T-helper 1 cell treated with Interleukin-12 subunit alpha and Interleukin-12 subunit beta and Interleukin-4 antibody, amounts not matched to agents 30 μg/mL and 1 μg/mL, for 36 hours (primary cell): Measurements from ENCODE around the gene ZFP91.

Experiments used
- H3K27ac Mint-ChIP-seq: one replicate; pipeline ENCODE4 v1.8.0; 2021; ENCODE audit warnings: mild to moderate bottlenecking, mixed read lengths
- H3K27me3 Mint-ChIP-seq: one replicate; pipeline ENCODE4 v1.8.0; 2021; ENCODE audit warnings: low read depth, mixed read lengths
- H3K36me3 Mint-ChIP-seq: one replicate; pipeline ENCODE4 v1.8.0; 2021; ENCODE audit warnings: low read depth, mixed read lengths
- H3K4me1 Mint-ChIP-seq: one replicate; pipeline ENCODE4 v1.8.0; 2021; ENCODE audit warnings: low read depth, mixed read lengths
- H3K4me3 Mint-ChIP-seq: one replicate; pipeline ENCODE4 v1.8.0; 2021; ENCODE audit warnings: mild to moderate bottlenecking, moderate library complexity, mixed read lengths
- H3K9me3 Mint-ChIP-seq: one replicate; pipeline ENCODE4 v1.8.0; 2021; ENCODE audit warnings: mixed read lengths

ZFP91 gene

DNA sequence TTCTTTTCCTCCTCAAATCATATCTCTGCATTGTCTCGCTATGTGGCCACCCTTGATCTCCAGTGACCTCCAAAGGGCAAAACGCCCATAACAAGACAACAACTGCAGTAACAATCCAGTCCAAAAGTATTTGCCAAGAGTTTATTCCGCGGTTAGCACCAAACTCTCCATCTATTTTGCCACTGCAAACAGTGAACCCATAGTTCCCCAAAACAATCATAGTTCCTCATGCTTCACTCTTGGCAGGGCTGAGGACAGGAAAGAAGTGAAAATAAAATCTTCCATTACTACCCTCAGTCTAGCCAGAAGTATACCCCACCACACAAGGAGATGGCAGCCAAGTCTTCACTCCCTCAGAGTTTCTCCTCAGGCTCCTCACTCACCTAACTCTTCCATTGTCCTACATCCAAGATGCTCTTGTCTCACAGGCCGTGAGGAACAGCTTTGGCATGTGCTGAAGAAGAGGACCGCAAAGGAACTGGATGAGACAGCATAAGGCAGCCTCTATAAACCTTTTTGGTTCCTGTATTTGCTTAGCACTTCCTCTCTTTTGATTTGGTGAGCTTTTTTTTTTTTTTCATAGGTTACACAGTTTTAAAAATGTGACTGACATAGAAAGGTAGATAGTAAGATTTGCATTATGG, 3.4 kb upstream of the ZFP91 start, which contains the start of gene LPXN:
Gene LPXN (minus strand): TSS at position 480 of the 644 bp plus-strand sequence. CDS start 84 bp downstream, at position 396.
- no peaks in the 10 kb centered on the region for H3K27me3 Mint-ChIP-seq
- H3K9me3 Mint-ChIP-seq: no peaks in the 10 kb centered on the region
- peak within 1 kb of the TSS; percentile 95 for H3K4me3 Mint-ChIP-seq
- H3K36me3 Mint-ChIP-seq: peaks cover 23% of the 10 kb centered on the region
- peaks cover 56% of the 10 kb centered on the region for H3K4me1 Mint-ChIP-seq
- peak within 1 kb of the TSS; percentile 100 for H3K27ac Mint-ChIP-seq

DNA sequence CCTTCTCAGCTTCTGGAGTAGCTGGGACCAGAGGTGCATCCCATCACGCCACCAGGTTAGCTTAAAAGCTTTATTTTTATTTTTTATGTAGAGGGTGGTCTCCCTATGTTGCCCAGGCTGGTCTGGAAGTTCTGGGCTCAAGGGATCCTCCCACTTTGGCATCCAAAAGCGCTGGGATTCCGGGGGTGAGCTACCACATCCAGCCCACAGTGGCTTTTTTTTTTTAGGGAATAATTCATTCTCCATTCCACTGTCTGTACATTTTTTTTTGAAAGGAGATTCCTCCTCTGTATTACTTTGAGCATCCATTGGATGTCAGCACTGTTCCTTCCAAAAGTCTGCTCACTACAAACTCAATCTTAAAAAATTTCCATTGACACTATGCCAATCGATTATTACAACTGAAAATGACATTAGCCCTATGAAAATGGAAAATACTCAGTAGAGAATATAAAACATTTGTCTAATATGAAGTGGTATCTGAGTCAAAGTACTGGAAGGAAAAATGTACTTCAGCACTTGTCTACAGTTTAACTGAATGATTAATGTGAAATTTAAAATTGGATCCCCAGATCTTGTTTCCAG, 1.9 kb upstream of the ZFP91 start:
- peak overlapping the region; percentile 100 for H3K27ac Mint-ChIP-seq
- H3K27me3 Mint-ChIP-seq: no peaks in the 10 kb centered on the region
- peaks cover 55% of the 10 kb centered on the region for H3K4me1 Mint-ChIP-seq
- H3K36me3 Mint-ChIP-seq: peaks cover 18% of the 10 kb centered on the region
- peak overlapping the region; percentile 95 for H3K4me3 Mint-ChIP-seq
- H3K9me3 Mint-ChIP-seq: no peaks in the 10 kb centered on the region

DNA sequence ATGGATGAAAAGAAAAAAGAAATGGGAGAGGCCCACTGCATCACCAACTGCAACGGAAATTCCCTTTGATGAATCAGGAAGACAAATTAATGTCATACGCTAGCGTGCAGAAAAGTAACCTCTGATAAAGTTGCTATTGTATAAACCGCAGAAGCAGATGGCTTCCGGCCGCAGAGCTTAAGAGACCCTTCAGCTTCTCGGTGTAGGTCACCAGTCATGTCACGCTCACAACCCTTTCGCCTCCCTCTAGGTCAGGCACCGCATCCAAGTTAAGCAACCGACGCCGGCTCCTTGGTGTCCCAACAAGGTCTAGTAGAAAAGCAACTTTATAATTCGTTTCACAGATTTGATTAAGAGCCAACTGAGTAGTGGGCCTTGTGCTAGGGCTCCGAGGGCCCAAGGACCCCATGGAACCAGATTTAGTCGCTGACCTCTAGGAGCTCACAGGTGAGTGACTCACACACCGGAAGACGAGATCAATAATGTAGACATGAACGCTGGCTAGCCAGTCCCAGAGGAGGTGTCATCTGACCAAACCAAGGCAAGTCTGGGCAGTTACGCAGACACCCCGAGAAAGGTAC, 1.2 kb upstream of the ZFP91 start:
- Mint-ChIP-seq H3K27ac (peak overlapping the region; percentile 100), H3K36me3 (peaks cover 18% of the 10 kb centered on the region), H3K4me1 (peaks cover 58% of the 10 kb centered on the region), H3K27me3 (no peaks in the 10 kb centered on the region), H3K4me3 (peak overlapping the region; percentile 95), H3K9me3 (no peaks in the 10 kb centered on the region)

DNA sequence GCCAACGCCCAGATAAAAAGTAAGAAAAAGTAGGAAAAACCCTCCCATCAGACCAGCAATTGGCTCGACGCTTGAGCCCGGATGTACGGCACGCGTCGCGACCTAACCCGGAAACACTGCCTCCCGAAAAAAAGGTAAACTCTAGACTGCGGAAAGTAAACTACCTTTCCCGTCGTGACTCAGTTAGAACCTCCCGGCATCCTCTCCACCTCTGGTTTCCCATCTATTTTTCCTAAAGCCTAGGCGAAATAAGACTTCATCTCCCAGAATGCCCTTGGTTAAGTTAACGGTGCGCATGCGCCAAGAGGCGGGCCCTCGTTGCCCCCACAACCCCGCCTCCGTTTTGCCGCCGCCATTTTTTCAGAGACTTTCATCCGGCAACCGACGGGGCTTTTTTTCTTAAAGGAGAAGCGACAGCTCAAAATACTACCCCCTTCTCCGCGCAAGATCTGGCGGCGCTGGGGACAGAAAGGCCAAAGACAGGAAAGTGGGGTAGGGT, 678 bp upstream of the ZFP91 start:
- Mint-ChIP-seq H3K9me3 (no peaks in the 10 kb centered on the region), H3K4me1 (peaks cover 60% of the 10 kb centered on the region), H3K4me3 (peak overlapping the region; percentile 95), H3K27me3 (no peaks in the 10 kb centered on the region), H3K27ac (peak overlapping the region; percentile 100), H3K36me3 (peaks cover 18% of the 10 kb centered on the region)

DNA sequence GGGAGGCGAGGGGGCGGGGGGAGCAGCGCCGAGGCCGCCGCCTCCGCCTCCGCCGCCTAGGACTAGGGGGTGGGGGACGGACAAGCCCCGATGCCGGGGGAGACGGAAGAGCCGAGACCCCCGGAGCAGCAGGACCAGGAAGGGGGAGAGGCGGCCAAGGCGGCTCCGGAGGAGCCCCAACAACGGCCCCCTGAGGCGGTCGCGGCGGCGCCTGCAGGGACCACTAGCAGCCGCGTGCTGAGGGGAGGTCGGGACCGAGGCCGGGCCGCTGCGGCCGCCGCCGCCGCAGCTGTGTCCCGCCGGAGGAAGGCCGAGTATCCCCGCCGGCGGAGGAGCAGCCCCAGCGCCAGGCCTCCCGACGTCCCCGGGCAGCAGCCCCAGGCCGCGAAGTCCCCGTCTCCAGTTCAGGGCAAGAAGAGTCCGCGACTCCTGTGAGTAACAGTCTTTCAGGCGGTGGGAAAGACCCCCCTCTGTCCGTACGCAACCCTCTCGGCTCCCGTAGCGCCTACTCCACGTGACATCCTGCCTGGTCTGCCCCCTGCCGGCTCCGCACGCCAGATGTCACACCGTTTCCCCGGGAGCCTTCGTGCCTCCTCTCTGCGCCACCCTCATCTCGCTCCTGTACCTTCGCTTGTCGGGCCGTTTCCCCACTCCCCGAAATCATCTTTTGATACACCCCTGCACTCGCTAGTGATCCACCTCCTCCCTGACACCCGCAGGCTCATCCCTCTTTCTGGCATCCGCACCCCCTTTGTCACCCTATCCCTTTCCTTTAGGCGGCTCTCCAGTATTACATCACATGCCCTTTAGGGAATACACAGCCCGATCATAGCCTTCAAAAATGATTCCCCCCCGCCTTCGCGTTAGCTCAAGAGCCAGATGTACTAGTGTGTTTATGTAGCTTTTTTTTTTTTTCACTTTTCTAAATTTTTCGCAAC, 598 bp downstream of the ZFP91 start:
- peak overlapping the region; percentile 100 for H3K27ac Mint-ChIP-seq
- peak overlapping the region; percentile 99 for H3K4me3 Mint-ChIP-seq
- peaks cover 55% of the 10 kb centered on the region for H3K4me1 Mint-ChIP-seq
- no peaks in the 10 kb centered on the region for H3K27me3 Mint-ChIP-seq
- peaks cover 14% of the 10 kb centered on the region for H3K36me3 Mint-ChIP-seq
- H3K9me3 Mint-ChIP-seq: no peaks in the 10 kb centered on the region

DNA sequence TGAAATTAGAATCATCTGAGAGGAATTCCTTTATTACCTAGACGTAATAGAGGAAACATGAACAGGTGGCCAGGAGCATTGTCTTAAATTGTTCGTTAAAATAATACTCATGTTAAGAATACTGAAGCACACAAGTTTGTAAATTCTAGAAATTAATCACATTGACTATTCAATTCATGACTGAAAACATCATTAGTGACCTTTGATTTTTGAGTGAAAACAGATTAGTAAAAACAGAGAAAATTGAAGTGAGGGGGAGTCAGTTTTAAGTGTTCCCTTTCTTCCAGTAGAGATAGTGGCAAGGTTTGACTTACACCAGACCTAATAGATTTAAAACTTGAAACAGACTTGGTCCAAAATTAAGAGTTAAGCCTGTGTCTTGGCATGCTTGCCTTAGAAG, 1.4 kb downstream of the ZFP91 start:
- peak overlapping the region; percentile 99 for H3K4me3 Mint-ChIP-seq
- peak overlapping the region; percentile 94 for H3K27ac Mint-ChIP-seq
- peaks cover 50% of the 10 kb centered on the region for H3K4me1 Mint-ChIP-seq
- no peaks in the 10 kb centered on the region for H3K27me3 Mint-ChIP-seq
- H3K9me3 Mint-ChIP-seq: no peaks in the 10 kb centered on the region
- peaks cover 10% of the 10 kb centered on the region for H3K36me3 Mint-ChIP-seq

DNA sequence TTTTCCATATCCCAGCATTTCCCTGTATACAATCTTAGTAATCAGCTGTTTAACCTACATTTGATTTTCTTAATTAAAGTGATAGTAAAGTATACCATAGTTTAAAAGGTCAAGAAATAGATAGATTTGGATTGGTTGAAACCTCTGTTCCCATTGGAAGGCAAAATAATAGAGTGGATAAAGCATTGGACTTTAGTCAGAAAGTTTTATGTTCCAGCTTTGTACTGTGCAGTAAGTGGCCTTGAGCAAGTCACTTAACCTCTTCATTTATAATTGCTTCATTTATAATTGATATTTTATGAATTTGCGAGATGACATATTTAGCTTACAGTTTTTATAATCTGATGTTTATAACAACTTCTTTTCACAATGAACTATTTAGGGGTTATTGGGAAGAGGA, 3.6 kb downstream of the ZFP91 start:
- H3K36me3 Mint-ChIP-seq: peaks cover 15% of the 10 kb centered on the region
- no peaks in the 10 kb centered on the region for H3K9me3 Mint-ChIP-seq
- no peaks in the 10 kb centered on the region for H3K27me3 Mint-ChIP-seq
- H3K4me1 Mint-ChIP-seq: peaks cover 39% of the 10 kb centered on the region
- H3K4me3 Mint-ChIP-seq: no peak overlapping the region
- no peak overlapping the region for H3K27ac Mint-ChIP-seq

DNA sequence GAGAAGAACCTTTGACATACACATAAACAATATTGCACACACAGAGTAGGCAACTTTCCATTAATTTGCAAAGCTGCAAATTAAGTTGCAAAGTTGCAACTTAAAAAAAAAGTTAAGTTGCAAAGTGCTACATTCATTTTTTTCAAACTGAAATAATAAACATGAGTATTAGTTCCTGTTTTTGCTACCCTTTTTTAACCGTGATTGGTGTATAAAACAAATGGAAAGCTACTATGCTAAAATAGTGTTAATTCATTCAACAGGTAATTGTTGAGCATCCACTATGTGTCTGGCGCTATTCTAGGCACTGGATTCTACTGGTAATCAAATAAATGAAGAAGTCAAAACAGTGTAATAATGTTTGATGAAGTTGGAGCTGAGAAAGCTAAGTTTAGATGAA, 8.1 kb downstream of the ZFP91 start:
- Mint-ChIP-seq H3K36me3 (peaks cover 15% of the 10 kb centered on the region), H3K4me1 (peaks cover 34% of the 10 kb centered on the region), H3K4me3 (no peak overlapping the region), H3K27me3 (no peaks in the 10 kb centered on the region), H3K9me3 (no peaks in the 10 kb centered on the region), H3K27ac (no peak overlapping the region)

DNA sequence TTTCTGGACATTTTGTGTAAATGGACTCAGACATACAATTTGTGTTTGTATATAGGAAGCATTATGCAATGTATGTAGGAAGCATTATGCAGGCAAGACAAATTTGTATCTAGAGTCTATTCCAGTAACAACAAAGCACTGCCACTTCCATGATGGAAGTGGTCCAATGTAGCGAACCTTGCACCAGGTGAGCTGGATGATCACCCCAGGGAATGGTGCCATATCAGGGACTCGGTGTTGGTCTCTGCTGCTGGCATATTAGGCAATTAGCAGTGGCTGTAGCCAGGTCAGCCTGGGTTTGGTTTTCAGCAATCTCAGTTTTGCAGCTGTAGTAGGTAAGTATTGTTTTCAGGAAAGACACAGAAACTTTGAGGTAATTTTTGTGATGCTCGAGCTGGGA, 12.8 kb downstream of the ZFP91 start:
- no peaks in the 10 kb centered on the region for H3K27me3 Mint-ChIP-seq
- no peaks in the 10 kb centered on the region for H3K9me3 Mint-ChIP-seq
- peaks cover 30% of the 10 kb centered on the region for H3K36me3 Mint-ChIP-seq
- peaks cover 40% of the 10 kb centered on the region for H3K4me1 Mint-ChIP-seq
- H3K4me3 Mint-ChIP-seq: no peak overlapping the region
- H3K27ac Mint-ChIP-seq: no peak overlapping the region

DNA sequence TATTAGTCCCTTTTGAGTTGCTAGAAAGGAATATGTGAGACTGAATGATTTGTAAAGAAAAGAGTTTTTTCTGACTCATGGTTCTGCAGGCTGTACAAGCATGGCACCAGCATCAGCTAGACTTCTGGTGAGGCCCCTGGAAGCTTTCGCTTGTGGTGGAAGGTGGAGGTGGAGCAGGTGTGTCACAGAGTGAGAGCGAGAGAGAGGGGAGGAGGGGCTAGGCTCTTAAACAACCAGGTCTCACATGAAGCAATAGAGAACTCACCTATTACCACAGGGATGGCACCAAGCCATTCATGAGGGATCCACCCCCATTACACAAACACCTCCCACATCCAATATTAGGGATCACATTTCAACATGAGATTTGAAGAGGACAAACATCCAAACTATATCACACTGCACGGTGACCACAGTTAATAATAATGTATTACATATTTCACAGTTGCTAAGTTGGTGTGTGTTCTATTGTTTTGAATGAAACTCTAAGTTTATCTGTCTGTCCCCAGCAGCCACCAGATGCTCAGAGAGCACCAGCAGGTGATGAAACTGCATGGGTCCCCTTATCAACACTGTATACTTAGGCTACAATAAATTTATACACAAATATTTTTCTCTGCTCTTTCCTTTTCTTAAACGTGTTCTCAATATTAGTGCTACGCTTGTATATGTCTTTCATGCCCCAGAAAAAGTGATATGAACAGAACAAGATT, 14.1 kb downstream of the ZFP91 start:
- Mint-ChIP-seq H3K4me1 (peaks cover 43% of the 10 kb centered on the region), H3K36me3 (peaks cover 30% of the 10 kb centered on the region), H3K27me3 (no peaks in the 10 kb centered on the region), H3K9me3 (no peaks in the 10 kb centered on the region), H3K27ac (no peak overlapping the region), H3K4me3 (no peak overlapping the region)

DNA sequence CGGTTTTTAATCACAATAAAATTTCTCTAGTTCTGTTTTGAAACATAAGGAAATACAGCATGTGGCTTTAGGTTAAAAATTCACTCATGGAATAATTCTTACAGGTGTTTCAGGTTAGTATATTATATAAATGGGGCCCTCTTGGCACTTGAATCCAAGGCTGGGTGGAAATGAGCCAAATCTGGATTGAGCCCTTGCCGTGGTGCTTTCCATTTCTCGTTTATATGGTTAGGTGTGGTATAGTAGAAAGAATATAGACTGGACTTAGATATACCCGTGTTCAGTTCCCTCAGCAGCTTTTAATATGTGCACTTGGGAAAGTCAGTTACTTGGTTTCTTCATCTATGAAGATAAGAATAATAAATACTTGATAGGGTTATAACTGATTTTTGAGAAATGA, 16.0 kb downstream of the ZFP91 start:
- H3K27ac Mint-ChIP-seq: no peak overlapping the region
- peaks cover 52% of the 10 kb centered on the region for H3K4me1 Mint-ChIP-seq
- no peaks in the 10 kb centered on the region for H3K9me3 Mint-ChIP-seq
- H3K27me3 Mint-ChIP-seq: no peaks in the 10 kb centered on the region
- H3K4me3 Mint-ChIP-seq: no peak overlapping the region
- peaks cover 28% of the 10 kb centered on the region for H3K36me3 Mint-ChIP-seq

DNA sequence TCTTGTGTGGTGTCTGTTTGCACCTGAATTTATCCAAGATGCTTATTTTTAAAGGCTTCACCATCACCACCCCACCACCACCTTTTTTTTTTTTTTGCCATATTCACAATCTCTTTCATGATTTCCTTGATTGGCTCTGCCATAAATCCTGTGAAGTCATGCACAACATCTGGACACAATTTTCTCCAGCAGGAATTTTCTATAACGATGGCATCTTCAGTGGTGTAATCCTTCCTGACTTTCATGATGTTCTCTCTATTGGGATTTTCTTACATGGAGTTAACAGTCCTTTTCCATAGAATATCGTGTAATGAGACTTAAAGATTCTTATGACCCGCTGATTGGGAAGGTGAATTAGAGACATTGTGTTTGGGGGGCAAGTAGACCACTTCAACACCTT, 17.8 kb downstream of the ZFP91 start:
- Mint-ChIP-seq H3K27me3 (no peaks in the 10 kb centered on the region), H3K27ac (peak overlapping the region; percentile 19), H3K4me1 (peaks cover 55% of the 10 kb centered on the region), H3K36me3 (peaks cover 34% of the 10 kb centered on the region), H3K9me3 (no peaks in the 10 kb centered on the region), H3K4me3 (no peak overlapping the region)

DNA sequence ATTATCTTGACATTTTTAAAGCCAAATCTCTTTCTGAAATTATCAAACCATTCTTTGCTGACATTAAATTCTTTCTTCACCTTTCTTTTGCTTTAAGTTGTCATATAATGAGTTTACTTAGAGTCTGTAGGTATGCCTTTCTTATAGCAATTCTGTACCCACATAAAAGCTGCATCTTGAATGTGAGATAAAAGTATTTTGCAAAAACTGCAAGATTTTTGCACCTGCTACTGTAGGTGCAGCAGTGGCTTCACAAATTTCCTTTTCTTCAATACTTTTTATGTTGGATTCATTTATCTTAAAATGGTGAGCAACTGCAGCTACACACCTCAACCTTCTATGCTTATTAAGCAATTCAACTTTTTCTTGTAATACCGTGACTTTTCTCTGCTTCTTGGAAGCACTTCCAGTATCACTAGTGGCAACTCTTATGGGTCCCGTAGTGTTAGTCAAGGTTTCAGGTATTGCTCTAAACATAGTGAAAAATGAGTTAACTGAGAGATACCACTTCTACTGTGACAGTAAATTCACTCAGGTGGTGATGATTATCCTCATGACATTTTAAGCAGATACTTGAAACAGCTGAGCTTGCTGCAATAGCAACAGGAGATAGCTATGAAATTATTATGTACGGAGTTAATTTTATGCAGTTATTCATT, 18.8 kb downstream of the ZFP91 start:
- H3K36me3 Mint-ChIP-seq: peaks cover 31% of the 10 kb centered on the region
- H3K9me3 Mint-ChIP-seq: no peaks in the 10 kb centered on the region
- H3K4me3 Mint-ChIP-seq: no peak overlapping the region
- H3K27me3 Mint-ChIP-seq: no peaks in the 10 kb centered on the region
- no peak overlapping the region for H3K27ac Mint-ChIP-seq
- H3K4me1 Mint-ChIP-seq: peaks cover 50% of the 10 kb centered on the region
